DND-41 (cell line): ENCODE data around the gene CNTNAP1.

Experiments
- CTCF ChIP-seq: IDR thresholded peaks from 2 replicates; pipeline ENCODE4 v1.5.1; 2012; ENCODE audit warnings: borderline replicate concordance, low read length, moderate library complexity, mild to moderate bottlenecking; ENCODE audit not compliant: poor library complexity, severe bottlenecking; ENCODE audit errors: extremely low read depth
- EZH2 ChIP-seq: IDR thresholded peaks from 3 replicates; pipeline ENCODE4 v1.6.1; 2012; ENCODE audit warnings: borderline replicate concordance, low read depth, mild to moderate bottlenecking, moderate library complexity, low read length, inconsistent platforms; ENCODE audit not compliant: severe bottlenecking

- TF ChIP-seq CTCF (no peak), EZH2 (no peak)
These were observed 27.2 kb downstream of the CNTNAP1 start for GRCh38 chr17:42709561-42709960.
